HG02642 (cell line): ENCODE data around the gene MRLN.
"Not testable (repeated sequence)": the region's sequence is repeated elsewhere in the genome, so short reads cannot be mapped to it uniquely, and the experiment has no call there.

Experiments used
- ATAC-seq: cut with Tn5 transposase; IDR thresholded peaks from one replicate; pipeline ENCODE4 v1.9.1; 2021; ENCODE audit warnings: mild to moderate bottlenecking; ENCODE audit not compliant: unreplicated experiment, poor library complexity

Gene MRLN

DNA sequence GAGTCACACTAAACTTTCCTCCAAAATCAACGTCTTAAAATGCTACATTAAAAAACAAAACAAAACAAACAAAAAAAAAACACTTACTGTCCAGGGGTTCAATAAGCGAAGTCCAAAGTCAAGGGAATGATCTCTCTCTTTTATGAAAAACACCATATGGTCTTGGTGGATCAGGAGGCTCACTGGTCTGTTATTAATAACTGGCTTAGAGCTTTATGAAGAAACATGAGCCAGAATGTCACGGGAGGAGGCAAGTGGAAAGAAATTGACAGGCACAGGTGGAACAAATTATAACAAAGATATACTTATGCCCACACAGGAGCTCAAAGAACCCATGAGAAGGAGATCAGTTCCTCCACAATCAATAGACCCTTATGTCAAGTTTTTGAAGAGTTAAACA lies at the start of gene MRLN:
Gene MRLN (minus strand): TSS at position 189 of the 400 bp plus-strand sequence.
- no peak for ATAC-seq

DNA sequence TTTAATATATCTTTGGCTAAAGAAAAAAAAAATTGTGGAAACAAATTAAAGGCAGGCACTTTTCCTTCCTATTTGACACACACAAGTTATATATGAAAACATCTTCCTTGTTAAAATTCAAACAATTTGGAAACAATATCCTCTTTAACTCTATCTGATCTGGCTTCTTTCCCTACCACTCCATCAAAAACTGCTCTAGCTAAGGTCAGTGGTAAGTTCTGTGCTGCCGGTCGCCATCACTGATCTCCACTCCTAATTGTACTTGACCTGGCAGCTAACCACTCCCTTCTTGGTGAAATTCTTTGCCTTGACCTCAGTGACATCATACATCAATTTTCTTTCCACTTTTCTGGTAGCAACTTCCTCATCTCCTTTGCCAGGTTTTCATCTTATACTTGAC lies 47.9 kb upstream of the MRLN start:
- no peak for ATAC-seq

DNA sequence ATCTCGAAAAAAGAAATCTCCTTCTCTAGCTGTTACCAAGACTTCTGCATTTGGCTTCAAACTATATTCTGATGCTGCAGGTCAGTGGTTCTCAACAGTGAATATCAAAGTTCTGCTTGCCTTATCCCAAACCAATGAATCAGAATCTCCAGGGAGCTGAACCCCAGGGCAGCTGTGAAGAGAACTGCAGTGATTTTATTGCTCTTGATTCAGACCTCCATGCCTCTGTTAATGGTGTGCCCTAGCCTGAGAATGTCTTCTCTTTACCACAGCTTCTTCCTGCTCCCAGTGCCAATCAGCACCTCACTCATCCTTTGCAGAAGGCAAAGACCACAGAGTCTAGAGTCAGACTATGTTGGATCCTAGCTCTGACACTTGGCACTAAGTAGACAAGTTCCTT lies 46.2 kb upstream of the MRLN start:
- no peak for ATAC-seq

DNA sequence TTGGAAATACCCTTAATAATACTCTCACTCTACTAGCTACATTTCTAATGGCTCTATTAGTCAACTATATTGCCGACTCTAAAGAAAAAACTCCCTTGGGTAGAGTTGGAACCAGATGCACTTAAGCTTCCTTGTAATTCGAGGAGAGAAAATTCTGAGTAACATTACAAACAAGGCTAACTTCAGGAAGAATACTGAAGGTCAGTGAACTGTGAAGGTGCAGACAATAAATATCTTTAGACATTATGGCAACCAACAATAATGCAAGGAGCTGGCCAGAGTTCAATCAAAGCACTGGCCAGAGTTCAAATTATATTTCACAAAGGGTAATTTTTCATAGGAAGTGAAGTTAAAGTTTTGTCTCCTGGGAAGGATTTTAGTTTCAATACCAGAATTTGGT lies 40.7 kb upstream of the MRLN start:
- ATAC-seq = no peak

DNA sequence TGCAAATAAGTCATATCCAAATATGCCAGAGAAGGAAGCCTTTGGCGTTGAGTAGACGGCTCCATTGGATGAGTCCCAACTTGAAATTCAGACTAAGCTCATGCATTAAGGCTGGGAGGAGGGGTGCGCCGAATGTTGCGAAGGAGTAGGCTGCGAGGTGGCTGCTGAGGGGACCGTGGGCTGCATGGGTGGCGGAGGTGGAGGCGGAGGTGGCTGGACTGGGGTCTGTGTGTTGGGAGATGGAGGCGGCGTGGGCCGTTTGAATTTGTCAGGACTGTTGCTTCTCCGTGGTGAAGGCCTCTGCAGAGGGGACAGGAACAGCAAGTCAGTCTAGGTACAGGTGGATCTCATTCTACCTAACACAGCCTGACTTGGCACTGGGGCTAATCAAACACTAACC lies 39.6 kb upstream of the MRLN start:
- no peak for ATAC-seq

DNA sequence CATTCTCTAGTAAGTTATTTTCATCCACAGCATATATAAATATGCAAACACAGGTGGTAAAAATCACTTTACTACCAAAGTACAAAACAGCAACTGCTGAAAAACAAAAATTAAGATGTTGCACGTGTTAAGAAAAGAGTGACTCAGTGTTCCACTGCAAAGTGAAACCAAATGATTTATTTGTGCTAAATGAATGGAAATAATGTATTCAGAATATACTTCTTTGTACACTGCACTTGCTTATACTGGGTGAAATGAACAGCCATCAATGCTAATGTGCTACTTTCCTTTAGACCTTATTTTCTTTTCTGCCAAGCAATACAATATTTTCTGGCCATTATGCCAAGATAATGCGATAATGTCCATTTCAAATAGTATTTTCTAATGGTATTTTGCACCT lies 38.3 kb upstream of the MRLN start:
- ATAC-seq = no peak

DNA sequence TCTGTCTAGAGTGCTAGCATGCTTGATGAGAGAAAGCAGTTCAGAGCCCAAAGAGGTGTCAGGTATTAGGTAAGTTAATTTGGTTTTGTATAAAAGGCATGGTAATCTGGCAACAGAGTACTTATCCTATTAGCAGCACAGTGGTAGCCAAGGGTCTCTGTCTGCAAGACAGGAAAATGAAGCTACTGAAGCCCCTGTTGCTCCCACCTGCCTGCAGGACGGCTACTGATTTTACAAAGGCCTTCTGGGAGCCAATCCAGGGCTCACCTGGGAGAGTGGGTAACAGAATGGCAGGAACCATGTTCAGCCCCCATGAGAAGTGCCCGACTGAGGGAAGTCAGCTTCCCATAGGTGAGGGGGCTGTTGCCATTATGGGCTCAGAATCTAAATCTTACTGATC lies 36.8 kb upstream of the MRLN start:
- not testable (repeated sequence) for ATAC-seq

DNA sequence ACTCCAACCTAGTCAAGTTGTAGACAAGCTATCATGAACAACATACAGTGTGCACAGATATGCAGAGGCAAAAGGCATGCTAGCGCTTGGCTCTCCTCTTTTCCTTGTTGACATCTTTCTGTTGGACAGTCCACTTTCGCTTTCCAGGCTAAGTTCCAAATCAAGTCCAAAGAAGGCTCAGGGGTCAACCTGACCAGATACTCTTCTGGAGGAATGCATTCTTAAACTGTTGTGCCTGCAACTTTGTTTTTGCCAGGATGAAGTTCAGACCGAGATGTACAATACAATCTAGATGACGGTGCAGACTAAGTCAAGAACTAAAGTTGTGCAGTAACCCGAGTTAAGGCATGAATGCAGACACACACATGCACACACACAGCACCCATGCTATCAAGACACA lies 35.7 kb upstream of the MRLN start:
- not testable (repeated sequence) for ATAC-seq

DNA sequence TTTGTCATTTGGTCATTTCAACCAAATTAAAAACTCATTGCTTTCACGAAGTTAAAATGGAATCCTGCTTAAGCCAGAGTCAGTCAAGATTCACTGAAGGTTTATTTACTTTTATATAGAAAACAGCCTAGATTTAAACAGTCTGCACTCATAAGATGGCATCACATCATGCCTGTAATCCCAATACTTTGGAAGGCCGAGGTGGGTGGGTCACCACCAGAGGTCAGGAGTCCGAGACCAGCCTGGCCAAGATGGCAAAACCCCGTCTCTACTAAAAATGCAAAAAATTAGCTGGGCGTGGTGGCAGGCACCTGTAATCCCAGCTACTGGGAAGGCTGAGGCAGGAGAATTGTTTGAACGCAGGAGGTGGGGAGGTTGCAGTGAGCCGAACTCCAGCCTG lies 33.8 kb upstream of the MRLN start:
- ATAC-seq = not testable (repeated sequence)

DNA sequence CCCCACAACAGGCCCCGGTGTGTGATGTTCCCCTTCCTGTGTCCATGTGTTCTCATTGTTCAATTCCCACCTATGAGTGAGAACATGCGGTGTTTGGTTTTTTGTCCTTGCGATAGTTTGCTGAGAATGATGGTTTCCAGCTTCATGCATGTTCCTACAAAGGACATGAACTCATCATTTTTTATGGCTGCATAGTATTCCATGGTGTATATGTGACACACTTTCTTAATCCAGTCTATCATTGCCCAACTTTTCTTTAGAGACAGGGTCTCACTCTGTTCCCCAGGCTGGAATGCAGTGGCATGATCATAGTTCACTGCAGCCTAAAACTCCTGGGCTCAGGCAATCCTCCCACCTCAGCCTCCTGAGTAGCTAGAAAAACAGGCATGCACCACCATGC lies 32.2 kb upstream of the MRLN start:
- ATAC-seq = not testable (repeated sequence)

DNA sequence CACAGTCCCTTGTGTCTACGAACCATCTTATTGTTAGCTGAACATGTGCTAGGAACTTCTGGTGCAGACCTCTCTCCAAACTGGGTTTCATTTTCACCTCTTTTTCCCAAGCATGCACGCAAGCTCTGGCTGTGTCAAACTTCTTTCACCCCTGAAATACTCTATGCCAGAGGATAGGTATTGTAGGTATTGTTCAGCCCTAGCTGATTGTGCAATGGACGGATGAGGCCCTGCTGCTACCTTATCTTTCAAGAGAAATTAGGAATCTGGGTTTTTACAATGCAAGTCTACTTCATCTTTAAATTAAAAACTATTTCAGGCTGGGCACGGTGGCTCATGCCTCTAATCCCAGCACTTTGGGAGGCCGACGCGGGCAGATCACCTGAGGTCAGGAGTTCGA lies 28.3 kb upstream of the MRLN start:
- ATAC-seq = no peak

DNA sequence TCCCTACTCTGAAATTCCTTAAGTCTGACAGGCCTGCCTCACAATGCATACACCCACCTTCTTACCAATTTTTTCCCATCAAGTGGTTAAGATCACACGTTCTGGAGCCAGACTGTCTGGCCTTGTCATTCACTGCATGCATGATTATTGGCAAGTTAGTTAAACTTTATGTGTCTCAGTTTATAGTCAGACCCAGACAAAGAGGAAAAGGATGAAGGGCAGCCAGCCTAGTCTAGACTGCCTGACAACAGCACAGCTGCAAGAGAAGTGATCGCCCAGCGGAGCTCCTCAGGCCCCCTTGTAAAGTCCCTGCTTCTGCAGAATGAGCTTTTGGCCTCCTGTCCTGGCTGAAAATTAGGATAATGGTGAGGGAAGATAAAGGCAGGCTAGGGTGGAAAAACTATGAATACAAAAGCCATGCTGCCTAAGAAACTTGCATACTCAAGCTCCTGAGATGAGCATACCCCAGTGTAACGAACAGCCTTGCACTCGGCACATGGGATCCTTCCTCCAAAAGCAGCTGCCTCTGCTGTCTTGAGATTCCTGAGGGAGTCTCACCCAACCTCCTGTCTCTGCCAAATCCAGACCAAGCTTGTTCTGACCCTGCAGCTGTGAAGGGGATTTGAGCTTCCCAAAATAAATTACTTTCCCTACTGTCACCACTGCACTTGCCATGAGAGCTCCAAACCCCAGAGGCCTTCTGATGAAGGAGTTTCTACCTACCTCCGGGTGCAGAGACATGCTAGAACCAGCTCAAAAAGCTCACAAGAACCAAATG lies 26.7 kb upstream of the MRLN start:
- no peak for ATAC-seq

DNA sequence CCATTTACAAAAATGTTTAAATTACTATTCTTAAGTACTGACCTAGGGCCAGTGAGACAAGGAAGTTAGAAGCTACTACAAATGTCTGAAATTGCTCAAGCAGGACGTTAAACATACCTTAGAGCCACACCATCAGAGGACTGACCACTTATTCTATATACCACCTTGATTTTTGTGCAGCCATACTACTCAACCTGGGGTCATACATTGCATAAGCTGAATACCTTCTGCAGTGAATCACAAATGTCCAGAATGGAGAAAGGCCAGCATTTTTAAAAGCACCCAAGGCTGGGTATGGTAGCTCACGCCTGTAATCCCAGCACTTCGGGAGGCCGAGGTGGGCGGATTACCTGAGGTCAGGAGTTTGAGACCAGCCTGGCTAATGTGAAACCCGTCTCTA lies 21.2 kb upstream of the MRLN start:
- ATAC-seq = no peak

DNA sequence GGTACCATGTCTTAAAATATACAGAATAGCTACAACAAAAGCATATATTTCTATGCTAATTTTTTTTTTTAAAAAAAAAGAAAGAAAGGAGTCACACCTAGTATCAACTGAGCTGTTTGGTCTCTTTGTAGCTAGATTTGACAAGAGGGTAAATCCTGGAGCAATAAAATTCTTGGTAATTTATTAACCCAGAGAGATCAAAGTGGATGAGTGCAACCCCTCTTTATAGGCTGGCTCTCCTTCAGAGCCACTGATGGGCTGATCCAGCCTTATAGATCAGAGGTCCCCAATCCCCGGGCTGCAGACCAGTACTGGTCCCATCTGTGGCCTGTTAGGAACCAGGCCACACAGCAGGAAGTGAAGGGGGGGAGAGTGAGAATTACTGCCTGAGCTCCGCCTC lies 19.8 kb upstream of the MRLN start:
- ATAC-seq = no peak

DNA sequence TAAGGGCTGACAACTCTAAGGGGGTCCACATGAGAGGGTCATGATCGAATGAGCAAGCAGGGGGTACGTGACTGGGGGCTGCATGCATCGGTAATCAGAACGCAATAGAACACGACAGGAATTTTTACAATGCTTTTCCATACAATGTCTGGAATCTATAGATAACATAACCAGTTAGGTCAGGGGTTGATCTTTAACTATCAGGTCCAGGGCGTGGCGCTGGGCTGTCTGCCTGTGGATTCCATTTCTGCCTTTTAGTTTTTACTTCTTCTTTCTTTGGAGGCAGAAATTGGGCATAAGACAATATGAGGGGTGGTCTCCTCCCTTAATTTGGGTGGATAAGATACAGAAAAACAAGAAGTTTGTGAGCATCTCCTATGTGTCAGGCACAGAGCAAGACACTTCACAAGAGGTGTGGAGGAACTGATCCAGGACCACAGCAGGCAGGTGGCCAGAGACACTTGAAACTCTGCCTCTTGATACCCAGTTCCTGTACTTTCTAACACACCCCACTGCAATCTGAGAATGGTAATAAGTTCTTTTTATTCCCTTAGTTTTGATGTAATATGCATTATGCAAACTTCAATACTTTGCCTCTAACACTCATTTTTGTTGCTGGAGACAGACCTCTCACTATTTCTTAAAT lies 18.0 kb upstream of the MRLN start:
- no peak for ATAC-seq

DNA sequence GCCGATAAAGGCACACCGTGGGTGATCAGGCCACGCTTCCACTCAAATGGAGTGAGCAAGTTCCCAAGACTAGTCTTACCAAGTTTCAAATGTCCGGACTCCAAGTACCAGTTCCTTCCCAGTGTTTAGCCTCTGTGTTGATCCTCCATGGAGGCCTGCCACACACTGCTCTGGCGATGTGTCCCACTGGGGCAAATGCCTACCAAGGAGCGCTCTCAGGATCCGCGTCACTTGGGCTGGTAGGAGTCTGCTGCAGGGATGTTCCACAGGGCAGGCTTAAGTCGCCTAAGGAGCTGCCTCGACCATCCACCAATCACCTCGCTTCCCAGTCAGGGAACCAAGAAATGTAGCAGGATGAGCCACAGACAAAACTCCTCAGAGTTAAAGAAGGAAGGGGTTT lies 17.4 kb upstream of the MRLN start:
- ATAC-seq = no peak

DNA sequence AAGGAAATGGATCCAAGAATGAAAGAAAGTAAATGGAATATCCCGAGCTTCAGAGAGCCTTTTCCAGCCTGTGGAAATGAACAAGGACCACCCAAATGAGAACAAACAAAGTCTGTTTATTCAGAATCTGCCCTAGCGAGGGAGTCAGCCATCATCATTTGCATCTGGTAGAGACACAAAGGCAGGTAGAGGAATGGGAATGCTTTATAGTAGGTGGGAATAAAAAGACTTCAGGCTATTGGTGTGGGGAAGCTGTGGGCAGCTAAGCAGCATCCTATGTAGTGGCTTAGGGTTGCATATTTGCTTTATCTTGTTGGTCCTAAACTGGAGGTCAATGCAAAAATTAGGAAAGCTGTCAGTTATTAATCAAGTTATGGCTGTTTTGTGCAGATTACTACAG lies 9.2 kb upstream of the MRLN start:
- ATAC-seq = no peak

DNA sequence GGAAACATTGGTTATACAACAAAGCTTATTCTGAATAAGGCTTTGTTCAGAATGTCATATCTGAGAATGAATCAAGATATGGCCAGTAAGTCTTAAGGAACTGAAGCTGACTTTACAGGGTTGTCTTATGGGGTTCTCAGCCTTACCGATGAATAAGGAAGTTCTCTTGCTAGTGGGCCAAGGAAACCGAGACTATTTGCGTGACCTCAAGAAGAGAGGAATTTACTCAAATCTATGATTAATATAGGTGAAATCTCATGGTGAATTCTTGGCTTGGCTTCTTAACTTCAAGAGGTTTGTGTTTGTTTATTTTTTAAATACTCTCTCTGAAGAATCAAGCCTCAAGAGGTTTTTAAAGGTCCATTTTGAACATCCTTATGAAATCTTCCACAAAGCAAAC lies 4.7 kb upstream of the MRLN start:
- ATAC-seq = no peak

DNA sequence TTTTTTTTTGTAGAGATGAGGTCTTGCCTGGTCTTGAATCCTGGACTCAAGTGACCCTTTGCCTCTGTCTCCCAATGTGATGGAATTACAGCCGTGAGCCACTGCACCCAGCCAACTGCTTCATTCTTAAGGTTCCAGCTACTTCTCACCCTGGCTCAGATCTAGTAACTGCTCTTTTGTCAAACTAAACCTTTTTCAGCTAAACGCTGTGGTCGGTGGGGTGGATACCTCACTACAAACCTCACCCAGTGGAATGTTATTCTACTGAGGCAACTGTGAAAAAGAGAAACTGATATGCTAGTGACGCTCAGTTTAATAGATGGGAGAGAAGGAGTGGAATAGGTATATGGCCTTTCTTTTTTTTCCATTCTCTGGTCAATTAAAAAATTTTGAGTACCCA lies 1.7 kb upstream of the MRLN start:
- ATAC-seq = no peak

DNA sequence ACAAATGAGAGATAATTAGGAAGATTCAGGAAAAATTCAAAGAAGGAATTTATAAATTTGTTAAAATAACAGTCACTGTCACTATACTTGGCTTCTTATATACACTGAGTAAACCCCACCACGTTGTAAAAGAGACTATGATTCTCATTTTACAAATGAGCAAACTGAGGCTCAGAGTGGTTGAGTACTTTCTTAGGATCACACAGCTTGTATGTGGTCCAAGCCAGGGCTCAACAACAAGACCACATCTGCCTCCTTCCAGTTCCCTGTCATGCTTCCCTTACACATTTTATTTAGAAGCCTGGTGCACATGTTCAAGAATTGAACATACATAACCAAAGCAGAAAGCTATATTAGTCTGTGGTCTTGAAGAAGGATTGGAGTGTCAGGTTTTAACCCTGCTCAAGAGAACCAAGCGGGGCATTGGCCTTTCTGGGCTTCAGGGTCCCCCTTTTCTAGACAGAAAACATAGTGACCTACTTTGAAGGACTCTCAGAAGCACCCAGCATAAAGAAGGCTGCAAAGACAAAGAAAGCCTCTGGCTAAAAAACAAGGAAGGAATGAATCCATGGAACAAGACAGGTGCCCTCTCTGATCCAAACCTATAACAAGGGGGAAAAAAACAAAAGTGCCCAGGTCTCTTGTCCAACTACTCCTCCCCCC lies 846 bp downstream of the MRLN start:
- no peak for ATAC-seq

DNA sequence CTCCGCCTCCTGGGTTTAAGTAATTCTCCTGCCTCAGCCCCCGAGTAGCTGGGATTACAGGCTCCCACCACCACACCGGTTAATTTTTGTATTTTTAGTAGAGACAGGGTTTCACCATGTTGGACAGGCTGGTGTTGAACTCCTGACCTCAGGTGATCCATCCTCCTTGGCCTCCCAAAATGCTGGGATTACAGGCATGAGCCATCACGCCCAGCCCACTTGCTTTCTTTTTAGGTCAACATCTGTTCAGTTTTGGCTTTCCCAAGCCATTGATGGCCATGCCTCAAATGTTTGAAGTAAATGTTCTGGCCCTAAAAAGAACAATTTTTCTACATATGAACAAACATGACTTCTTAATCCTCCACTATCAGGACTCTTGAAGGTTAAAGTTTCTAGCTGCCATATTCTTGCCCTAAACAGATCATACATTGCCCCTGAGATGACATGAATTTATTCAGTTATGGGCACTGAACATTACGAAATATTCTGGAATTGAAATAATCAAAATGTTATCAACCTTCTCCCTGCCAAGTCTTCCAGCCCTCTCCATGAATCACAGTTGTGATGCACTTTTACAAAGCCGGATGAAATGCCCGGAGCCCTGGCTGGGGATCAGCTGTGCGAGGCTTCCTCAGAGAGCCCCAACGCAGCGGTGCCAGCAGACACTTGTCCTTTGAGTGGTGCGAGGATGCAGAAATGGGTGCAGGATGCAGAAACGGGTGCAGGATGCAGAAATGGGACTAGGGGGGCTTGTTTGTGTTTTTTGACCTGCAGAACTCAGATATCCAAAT lies 2.9 kb downstream of the MRLN start:
- no peak for ATAC-seq
